Right cardiac atrium (tissue), 5 donors: ENCODE results near the gene TMEM204. TPM values are rescaled to one million over a fixed set of nuclear protein-coding genes. Genes with fewer than 3 reads are reported as not detected.

ENCODE experiments used
- ATAC-seq, 2 donors: fragments of 200-7000 bp; cut with Tn5 transposase; one replicate each; pipeline versions ENCODE4 v1.8.0 to v1.9.1; 2020; ENCODE audit warnings: moderate library complexity in 2 of 2, mild to moderate bottlenecking in 1 of 2
- DNase-seq, 3 donors: peaks; one replicate each; pipeline ENCODE4 v3.0.0-alpha.2; 2020
- H3K27ac ChIP-seq: one replicate; pipeline ENCODE4 v1.5.1; 2013; ENCODE audit warnings: mild to moderate bottlenecking, low read length, control low read depth, moderate library complexity
- H3K27me3 ChIP-seq: one replicate; pipeline ENCODE4 v1.6.1; 2013; ENCODE audit not compliant: control insufficient read depth, insufficient read depth
- H3K4me1 ChIP-seq: one replicate; pipeline ENCODE4 v1.6.1; 2013; ENCODE audit warnings: low read length; ENCODE audit not compliant: control insufficient read depth, insufficient read depth
- H3K4me3 ChIP-seq: one replicate; pipeline ENCODE4 v1.5.1; 2013; ENCODE audit warnings: low read length, control low read depth
- H3K9me3 ChIP-seq: one replicate; pipeline ENCODE4 v1.6.1; 2013; ENCODE audit warnings: low read length; ENCODE audit not compliant: control insufficient read depth
- WGBS: extraction: QIAGEN DNeasy Blood & Tissue Kit; methylation state at CpG from one replicate; pipeline ENCODE4 v1.1.7; 2013; 5-methylcytosine and 5-hydroxymethylcytosine counted together
- intact Hi-C, 4 donors: fragments of 100-400 bp; cut with DNase I; formaldehyde crosslinking; loops; one replicate each; pipeline versions ENCODE4 v1.11.0 to v1.14.0; 2022 to 2023
- polyA plus RNA-seq: library from polyadenylated mRNA; stranded (reverse); fragments of 200-250 nt; gene quantifications from one replicate; pipeline ENCODE4 v1.2.3, GENCODE V29; 2013
- total RNA-seq, 4 donors: library from RNA; stranded (reverse); fragmentation: NEBNext Ultra II Directional; extraction: Animal tissue kit (Norgen Biotek cat#: 25700); gene quantifications; one replicate each; pipeline ENCODE4 v1.2.1, GENCODE V29; 2021
- donor health status: healthy with polysubstance abuse.
- donor health status: DM: no; HTN: yes; CAD: no.
- donor health status: DM: no; HTN: no; CAD: no.
- donor health status: DM: no; HTN: yes; CAD: no; lungs with severe emphysema.
- donor health status: DM: yes; HTN: yes; CAD: no.

TMEM204 gene
- total and polyA plus RNA-seq, 5 donors, result 19.0 to 32.2 (median 21.0) TPM

DNA sequence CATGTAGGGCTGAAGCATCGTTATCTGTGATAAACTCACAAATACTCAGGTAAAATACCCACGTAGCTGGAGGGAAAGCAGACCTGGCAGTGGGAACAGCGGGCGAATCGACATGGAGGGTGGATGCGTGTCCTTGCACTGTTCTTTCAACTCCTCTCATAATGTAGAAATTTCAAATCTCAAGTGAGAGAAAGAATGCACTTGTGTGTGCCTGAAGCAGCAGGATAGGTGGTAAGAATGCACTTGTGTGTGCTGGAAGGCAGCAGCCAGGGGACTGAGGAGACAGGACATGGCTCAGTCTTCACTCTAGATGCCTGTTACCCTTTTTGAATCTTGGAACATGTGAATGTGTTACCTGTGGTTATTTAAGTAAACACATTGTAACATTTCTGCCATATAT is 68.0 kb downstream of the TMEM204 start:
- ATAC-seq (no peak), DNase-seq (no peak)
- Histone ChIP-seq H3K4me3 (no peak overlapping the region), H3K27me3 (no peaks in the 10 kb centered on the region), H3K4me1 (no peaks in the 10 kb centered on the region), H3K27ac (no peak overlapping the region), H3K9me3 (no peaks in the 10 kb centered on the region)
- 95% methylated on average over 6 of the region's 6 CpGs for WGBS
- intact Hi-C loops, result no loop called here

DNA sequence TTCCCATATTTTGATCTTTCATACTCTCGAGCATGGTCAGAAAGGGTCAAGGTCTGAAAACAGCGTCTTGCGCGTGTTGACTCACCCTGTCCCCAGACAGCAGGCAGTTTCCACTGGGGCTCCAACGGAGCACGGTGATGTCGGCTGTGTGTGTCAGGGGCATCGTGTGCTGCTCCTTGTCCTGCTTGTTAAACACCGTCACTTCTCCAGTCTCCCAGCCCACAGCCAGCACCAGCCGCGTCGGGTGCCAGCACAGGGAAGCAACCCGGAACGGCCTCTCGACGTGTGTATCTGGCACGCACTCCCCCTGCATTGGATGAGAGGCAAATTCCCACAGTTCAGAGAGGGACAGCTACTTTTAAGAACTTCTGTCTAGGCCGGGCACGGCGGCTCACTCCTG is 68.8 kb downstream of the TMEM204 start:
- no peaks in the 10 kb centered on the region for H3K9me3 ChIP-seq
- ATAC-seq (no peak), DNase-seq (no peak)
- H3K4me3 ChIP-seq, result no peak overlapping the region
- WGBS, result 92% methylated on average over 20 of the region's 20 CpGs
- H3K27me3 ChIP-seq, result no peaks in the 10 kb centered on the region
- no peaks in the 10 kb centered on the region for H3K4me1 ChIP-seq
- intact Hi-C loops, result no loop called here
- no peak overlapping the region for H3K27ac ChIP-seq

Other genes with a start within 250 kb of the TMEM204 start
- gene UBE2I, start 224.0 kb upstream of the TMEM204 start, total RNA-seq, result 10 to 100 TPM; 73.5 to 95.3 (median 87.8) TPM
- gene UBE2I, start 224.0 kb upstream of the TMEM204 start, polyA plus RNA-seq, result 76.5 TPM
- gene BAIAP3, start 200.0 kb upstream of the TMEM204 start, total RNA-seq, result 1 to 10 TPM in 3 of 4 donors, under 1 TPM in 1; 0.53 to 2.7 (median 2.0) TPM
- 1.6 TPM for gene BAIAP3, start 200.0 kb upstream of the TMEM204 start, polyA plus RNA-seq
- 10 to 100 TPM; 49.6 to 54.0 (median 52.8) TPM for gene TSR3, start 181.8 kb upstream of the TMEM204 start, total RNA-seq
- gene TSR3, start 181.8 kb upstream of the TMEM204 start, polyA plus RNA-seq, result 58.5 TPM
- 10 to 100 TPM; 39.7 to 45.3 (median 43.0) TPM for gene GNPTG, start 181.7 kb upstream of the TMEM204 start, total RNA-seq
- gene GNPTG, start 181.7 kb upstream of the TMEM204 start, polyA plus RNA-seq, result 47.1 TPM
- 10 to 100 TPM in 3 of 4 donors, 1 to 10 TPM in 1; 6.3 to 16.4 (median 14.2) TPM for gene UNKL, start 119.0 kb upstream of the TMEM204 start, total RNA-seq
- gene UNKL, start 119.0 kb upstream of the TMEM204 start, polyA plus RNA-seq, result 8.7 TPM
- gene UQCC4, start 112.9 kb upstream of the TMEM204 start, total RNA-seq, result 10 to 100 TPM in 3 of 4 donors, 1 to 10 TPM in 1; 9.5 to 12.1 (median 11.5) TPM
- gene UQCC4, start 112.9 kb upstream of the TMEM204 start, polyA plus RNA-seq, result 18.7 TPM
- under 1 TPM in 1 of 4 donors, not detected in 3; 0.26 TPM for gene PERCC1, start 102.6 kb upstream of the TMEM204 start, total RNA-seq
- gene PERCC1, start 102.6 kb upstream of the TMEM204 start, polyA plus RNA-seq, result 0.18 TPM
- 1 to 10 TPM in 2 of 4 donors, under 1 TPM in 2; 0.39 to 1.8 (median 0.89) TPM for gene CCDC154, start 89.1 kb upstream of the TMEM204 start, total RNA-seq
- 0.50 TPM for gene CCDC154, start 89.1 kb upstream of the TMEM204 start, polyA plus RNA-seq
- 10 to 100 TPM; 32.9 to 54.8 (median 49.0) TPM for gene CLCN7, start 58.6 kb upstream of the TMEM204 start, total RNA-seq
- gene CLCN7, start 58.6 kb upstream of the TMEM204 start, polyA plus RNA-seq, result 35.7 TPM
- under 1 TPM in 2 of 4 donors, not detected in 2; 0.18 to 0.28 TPM for gene PTX4, start 44.7 kb upstream of the TMEM204 start, total RNA-seq
- gene PTX4, start 44.7 kb upstream of the TMEM204 start, polyA plus RNA-seq, result 0.09 TPM
- gene TELO2, start 40.3 kb upstream of the TMEM204 start, total RNA-seq, result 10 to 100 TPM; 21.2 to 29.2 (median 23.2) TPM
- 24.6 TPM for gene TELO2, start 40.3 kb upstream of the TMEM204 start, polyA plus RNA-seq
- 10 to 100 TPM in 3 of 4 donors, 1 to 10 TPM in 1; 9.7 to 14.2 (median 13.0) TPM for gene IFT140, start 78.4 kb downstream of the TMEM204 start, total RNA-seq
- gene IFT140, start 78.4 kb downstream of the TMEM204 start, polyA plus RNA-seq, result 7.4 TPM
- 10 to 100 TPM; 11.0 to 18.4 (median 13.7) TPM for gene CRAMP1, start 78.7 kb downstream of the TMEM204 start, total RNA-seq
- 7.1 TPM for gene CRAMP1, start 78.7 kb downstream of the TMEM204 start, polyA plus RNA-seq
- gene JPT2, start 144.6 kb downstream of the TMEM204 start, total RNA-seq, result 10 to 100 TPM; 18.5 to 38.3 (median 25.3) TPM
- 11.9 TPM for gene JPT2, start 144.6 kb downstream of the TMEM204 start, polyA plus RNA-seq
- 10 to 100 TPM; 71.1 to 87.6 (median 79.8) TPM for gene MAPK8IP3, start 172.5 kb downstream of the TMEM204 start, total RNA-seq
- gene MAPK8IP3, start 172.5 kb downstream of the TMEM204 start, polyA plus RNA-seq, result 69.3 TPM
- 10 to 100 TPM; 36.5 to 55.4 (median 47.4) TPM for gene NME3, start 237.9 kb downstream of the TMEM204 start, total RNA-seq
- 75.2 TPM for gene NME3, start 237.9 kb downstream of the TMEM204 start, polyA plus RNA-seq
- 10 to 100 TPM in 2 of 4 donors, 1 to 10 TPM in 2; 8.1 to 11.3 (median 9.8) TPM for gene EME2, start 239.1 kb downstream of the TMEM204 start, total RNA-seq
- gene EME2, start 239.1 kb downstream of the TMEM204 start, polyA plus RNA-seq, result 6.3 TPM
- 10 to 100 TPM; 53.3 to 80.0 (median 69.1) TPM for gene MRPS34, start 239.5 kb downstream of the TMEM204 start, total RNA-seq
- 91.4 TPM for gene MRPS34, start 239.5 kb downstream of the TMEM204 start, polyA plus RNA-seq
- gene SPSB3, start 248.9 kb downstream of the TMEM204 start, total RNA-seq, result 10 to 100 TPM; 24.5 to 41.3 (median 34.1) TPM
- gene SPSB3, start 248.9 kb downstream of the TMEM204 start, polyA plus RNA-seq, result 51.8 TPM
- gene NUBP2, start 249.3 kb downstream of the TMEM204 start, total RNA-seq, result 10 to 100 TPM; 33.1 to 39.1 (median 35.9) TPM
- gene NUBP2, start 249.3 kb downstream of the TMEM204 start, polyA plus RNA-seq, result 45.3 TPM